DMS53 (cell line): Measurements from ENCODE around the gene OVOL2.

ENCODE experiments used
- DNase-seq: peaks from one replicate; lab custom pipeline; 2025; lab: John Stamatoyannopoulos, UW

OVOL2 gene

GRCh38 chr20:18011951-18012645 lies 45.6 kb downstream of the OVOL2 start:
- DNase-seq, result no peak

GRCh38 chr20:18011482-18011881 lies 46.2 kb downstream of the OVOL2 start:
- no peak for DNase-seq

DNA sequence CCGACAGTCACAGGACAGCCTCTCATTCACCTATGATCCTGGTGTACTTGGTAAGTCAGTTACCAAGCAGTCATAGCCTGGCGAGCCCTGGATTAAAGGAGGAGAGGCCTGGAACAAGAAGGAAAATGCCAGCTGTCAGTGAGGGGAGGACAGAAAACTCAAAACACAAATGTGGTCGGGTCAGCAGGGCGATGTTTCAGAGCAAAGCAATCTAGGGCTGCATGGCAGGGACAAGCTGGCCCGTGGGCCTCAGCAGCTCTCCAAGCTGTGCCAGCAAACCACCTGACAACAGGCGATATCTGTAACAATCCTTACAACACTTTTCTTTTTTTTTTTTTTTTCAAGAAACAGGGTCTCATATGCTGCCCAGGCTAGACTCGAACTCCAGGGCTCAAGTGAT lies 48.6 kb downstream of the OVOL2 start:
- DNase-seq, result no peak

DNA sequence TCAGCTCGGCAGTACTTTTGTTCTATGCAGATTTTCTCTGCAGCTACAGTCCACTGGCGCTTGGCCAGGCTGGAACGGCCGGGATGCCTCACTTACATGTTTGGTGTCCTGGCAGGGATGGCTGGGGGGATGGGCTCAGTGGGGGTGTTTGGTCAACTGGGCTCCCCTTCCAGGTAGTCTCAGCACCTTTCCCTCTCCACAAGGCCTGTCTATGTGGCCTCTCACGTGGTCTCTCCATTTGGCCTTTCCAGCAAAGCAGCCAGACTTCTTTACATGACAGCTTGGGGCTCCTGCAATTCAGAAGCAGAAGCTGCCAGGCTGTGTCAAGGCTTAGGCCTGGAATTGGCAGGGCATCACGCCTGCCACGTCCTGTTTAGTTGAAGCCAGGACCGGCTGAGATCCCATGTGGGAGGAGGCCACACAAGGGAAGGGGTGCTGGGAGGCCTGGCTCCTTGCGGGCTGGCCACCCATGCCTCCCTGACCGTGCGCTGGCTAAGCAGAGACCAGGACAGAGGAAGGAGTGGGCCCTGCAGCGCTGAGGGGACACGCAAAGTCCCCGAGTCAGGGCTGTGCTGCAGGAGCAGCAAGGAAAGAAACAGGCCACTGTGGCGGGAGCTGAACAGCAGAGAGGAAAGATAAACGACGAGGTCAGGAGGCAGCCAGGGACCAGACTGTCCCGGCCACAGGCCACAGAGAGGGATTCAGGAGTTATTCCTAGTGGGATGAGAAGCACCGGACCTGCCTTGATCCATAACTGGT lies 50.0 kb downstream of the OVOL2 start:
- no peak for DNase-seq

DNA sequence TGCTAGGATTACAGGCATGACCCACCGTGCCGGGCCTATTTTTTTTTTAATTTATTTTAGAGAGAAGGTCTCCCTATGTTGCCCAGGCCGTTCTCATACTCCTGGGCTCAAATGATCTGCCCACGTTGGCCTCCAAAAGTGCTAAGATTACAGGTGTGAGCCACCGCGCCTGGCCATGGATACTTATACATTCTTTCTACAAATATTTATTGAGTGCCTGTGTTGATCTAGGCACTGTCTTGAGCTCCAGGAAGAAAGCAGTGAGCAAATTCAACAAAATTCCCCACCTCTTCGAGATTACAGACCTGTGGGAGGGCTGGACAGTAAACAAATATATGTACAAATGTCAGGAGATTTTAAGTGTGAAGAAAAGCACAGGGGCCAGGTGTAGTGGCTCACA lies 51.0 kb downstream of the OVOL2 start:
- no peak for DNase-seq

- no peak for DNase-seq
These were observed 51.7 kb downstream of the OVOL2 start for GRCh38 chr20:18005990-18006364.

- no peak for DNase-seq
These were observed 52.3 kb downstream of the OVOL2 start for GRCh38 chr20:18005170-18005989.

- DNase-seq, result no peak
These were observed 53.2 kb downstream of the OVOL2 start for GRCh38 chr20:18004384-18005031.

DNA sequence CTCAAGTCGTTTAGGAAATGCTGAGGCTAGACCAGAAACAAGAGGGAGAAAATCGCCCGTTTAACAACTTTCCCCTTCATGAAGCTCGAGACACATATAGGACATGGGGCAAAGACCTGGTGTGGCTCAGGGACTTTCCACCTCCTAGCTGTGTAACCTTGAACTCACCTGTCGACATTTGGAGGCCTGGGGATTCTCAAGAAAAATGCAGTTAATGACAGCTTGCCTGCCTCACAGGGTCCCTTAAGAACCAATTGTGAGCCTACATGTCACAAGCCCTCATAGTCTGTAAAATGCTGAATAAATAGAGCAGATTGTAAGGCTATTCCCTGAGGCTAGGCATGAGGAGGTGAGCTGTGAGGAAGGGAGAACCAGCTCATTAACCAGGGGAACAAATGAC lies 53.8 kb downstream of the OVOL2 start:
- no peak for DNase-seq

DNA sequence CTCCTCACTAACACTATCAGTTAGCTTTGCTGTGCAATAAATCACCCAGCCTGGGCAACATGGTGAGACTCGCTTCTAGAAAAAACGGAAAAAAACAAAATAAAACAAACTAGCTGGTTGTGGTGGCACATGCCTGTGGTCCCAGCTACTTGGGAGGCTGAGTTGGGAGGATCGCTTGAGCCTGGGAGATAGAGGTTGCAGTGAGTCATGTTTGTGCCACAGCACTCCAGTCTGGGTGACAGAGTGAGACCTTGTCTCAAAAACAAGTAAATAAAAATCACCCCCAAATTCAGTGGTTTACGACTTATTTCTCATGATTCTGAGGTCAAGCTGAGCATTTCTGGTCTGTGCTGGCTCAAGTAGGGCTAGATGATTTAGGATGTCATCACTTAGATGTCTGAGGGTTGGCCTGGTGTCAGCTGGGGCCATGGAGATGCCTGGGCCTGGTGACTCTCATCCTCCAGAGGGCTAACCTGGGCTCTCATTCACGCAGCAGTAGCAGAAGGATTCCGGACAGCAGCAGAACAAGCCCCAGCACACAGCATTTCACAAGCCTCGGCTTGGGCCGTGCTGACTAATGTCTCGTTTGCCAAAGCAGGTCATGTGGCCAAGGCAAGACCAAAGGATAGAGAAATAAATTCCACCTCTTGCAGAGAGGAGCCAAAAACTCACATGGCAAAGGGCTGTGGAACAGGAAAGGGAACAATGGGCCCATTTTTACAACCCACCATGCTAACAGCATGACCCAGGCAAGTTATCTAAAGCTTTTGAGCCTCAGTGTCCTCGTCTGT lies 56.4 kb downstream of the OVOL2 start:
- DNase-seq, result peak; percentile 17

GRCh38 chr20:17999566-17999965 lies 58.1 kb downstream of the OVOL2 start:
- DNase-seq, result no peak

GRCh38 chr20:17998446-17998845 lies 59.3 kb downstream of the OVOL2 start:
- no peak for DNase-seq

- DNase-seq, result peak; percentile 73
These were observed 61.5 kb downstream of the OVOL2 start for GRCh38 chr20:17995967-17996819.

- no peak for DNase-seq
These were observed 64.2 kb downstream of the OVOL2 start for GRCh38 chr20:17993546-17993945.

GRCh38 chr20:17992847-17993513 lies 64.7 kb downstream of the OVOL2 start:
- peak; percentile 69 for DNase-seq

DNA sequence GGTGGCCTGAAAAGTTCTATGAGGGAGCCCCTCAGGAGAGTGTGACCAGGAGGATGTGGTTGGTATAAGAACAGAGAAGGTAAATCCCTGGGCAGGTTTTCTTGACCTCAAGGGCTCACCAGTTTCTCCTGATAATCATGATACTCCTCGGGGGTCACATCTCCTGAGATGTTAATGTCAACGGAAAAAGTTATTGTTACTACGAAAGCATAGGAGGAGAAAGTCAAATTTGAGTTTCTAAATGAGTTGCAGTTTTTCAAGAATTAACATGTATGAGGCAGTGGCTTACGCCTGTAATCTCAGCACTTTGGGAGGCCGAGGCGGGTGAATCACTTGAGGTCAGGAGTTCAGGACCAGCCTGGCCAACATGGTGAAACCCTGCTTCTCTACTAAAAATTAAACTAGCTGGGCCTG lies 65.5 kb downstream of the OVOL2 start:
- DNase-seq, result no peak

GRCh38 chr20:17990278-17990972 lies 67.3 kb downstream of the OVOL2 start:
- no peak for DNase-seq

GRCh38 chr20:17987988-17988387 lies 69.7 kb downstream of the OVOL2 start:
- no peak for DNase-seq

- no peak for DNase-seq
These were observed 72.2 kb downstream of the OVOL2 start for GRCh38 chr20:17985388-17986018.
